Adrenal gland (tissue), 5 donors: ENCODE data around the gene LSS.

Experiments used
- CTCF ChIP-seq, 6 experiments: fragments of 450-650 bp in 4 of 6; fragments of 200-600 bp in 2 of 6; sonication (generic) in 1 of 6; IDR thresholded peaks; 1 replicate in 5 of 6; 2 replicates in 1 of 6; pipeline versions ENCODE4 v1.5.1 to v1.8.0; 2016 to 2021; ENCODE audit warnings: antibody characterized with exemption in 6 of 6, mild to moderate bottlenecking in 2 of 6, moderate library complexity in 1 of 6
- POLR2A ChIP-seq, 2 donors: fragments of 450-650 bp; IDR thresholded peaks; one replicate each; pipeline ENCODE4 v1.6.1; 2017; ENCODE audit warnings: antibody characterized with exemption in 2 of 2, mild to moderate bottlenecking in 2 of 2, moderate library complexity in 1 of 2
- donor health status: DM: no; HTN: no; CAD: no.

GRCh38 chr21:46165098-46165497, 63.5 kb downstream of the LSS start:
- no peak for TF ChIP-seq POLR2A (IDR thresholded peaks at IDR 0.05)
- no peak for TF ChIP-seq CTCF (IDR thresholded peaks at IDR 0.05)
